Stimulated activated CD4-positive, alpha-beta T cell treated with anti-CD3 and anti-CD28 coated beads, Interleukin-1b, Interleukin-23, amount 100 ng/mL, for 1 hour (primary cell): Measurements from ENCODE around the gene RFX8.
"Not testable (repeated sequence)": the region's sequence is repeated elsewhere in the genome, so short reads cannot be mapped to it uniquely, and the experiment has no call there.

ENCODE experiments used
- DNase-seq, 2 donors: peaks; one replicate each; pipeline ENCODE4 v3.0.0-alpha.2; 2020; ENCODE audit warnings: low read depth in 2 of 2

Gene RFX8

DNA sequence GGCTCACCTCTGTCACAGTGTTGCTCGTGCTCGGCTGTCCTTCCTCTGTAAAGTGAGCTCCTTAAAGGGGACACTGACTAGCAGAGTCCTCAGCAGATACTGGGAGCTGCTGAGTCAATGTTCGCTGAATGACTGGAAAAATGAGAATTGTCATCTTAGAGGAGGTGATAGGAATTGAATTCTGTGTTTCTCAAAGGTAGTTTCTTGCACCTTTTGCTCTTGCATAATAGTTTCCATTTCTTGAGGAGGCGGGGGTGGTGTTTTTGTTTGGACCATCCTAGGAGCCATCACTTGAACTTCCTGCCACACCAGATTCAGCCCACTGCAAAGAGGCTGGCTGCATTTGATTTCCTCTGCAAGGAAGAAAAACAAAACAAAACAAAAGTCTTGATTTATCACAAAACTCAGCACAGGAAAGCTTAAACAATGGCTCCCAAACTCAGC, 11.4 kb upstream of the RFX8 start:
- no peak for DNase-seq

DNA sequence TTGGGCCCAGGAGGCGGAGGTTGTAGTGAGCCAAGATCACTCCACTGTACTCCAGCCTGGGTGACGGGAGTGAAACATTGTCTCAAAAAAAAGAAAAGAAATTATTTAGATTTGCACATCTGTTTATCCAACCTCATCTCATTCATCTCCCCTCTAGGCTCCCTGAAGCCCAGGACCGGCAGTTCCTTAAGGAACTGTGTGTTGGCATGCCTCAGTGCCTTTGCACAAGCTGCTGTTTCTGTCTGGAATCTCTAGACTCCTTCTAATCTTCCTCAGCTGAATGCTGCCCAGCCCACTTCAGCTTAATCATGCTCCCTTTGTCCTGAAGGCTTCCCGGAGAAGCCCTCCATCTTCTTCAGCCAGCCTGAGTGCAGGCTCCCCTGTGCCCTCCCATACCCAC, 10.9 kb upstream of the RFX8 start:
- no peak for DNase-seq

DNA sequence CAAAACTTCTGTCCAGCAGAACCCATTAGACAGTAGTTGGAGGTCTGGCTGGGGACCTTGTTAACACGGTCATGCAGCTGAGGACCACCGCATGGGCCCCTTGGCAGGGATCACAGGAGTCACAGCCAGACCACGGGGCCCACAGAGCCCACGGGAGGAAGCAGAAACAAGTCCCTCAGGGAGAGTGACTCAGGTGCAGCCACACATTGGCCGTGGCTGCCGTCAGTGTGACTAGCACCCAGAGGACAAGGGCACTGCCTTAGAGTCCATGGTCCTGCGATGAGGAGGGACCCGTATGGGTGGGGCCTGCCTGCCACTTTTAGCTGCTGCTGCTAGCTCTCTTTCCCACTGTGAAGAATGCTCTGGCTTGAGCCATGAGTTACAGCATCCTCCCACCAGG, 5.9 kb upstream of the RFX8 start:
- no peak for DNase-seq

DNA sequence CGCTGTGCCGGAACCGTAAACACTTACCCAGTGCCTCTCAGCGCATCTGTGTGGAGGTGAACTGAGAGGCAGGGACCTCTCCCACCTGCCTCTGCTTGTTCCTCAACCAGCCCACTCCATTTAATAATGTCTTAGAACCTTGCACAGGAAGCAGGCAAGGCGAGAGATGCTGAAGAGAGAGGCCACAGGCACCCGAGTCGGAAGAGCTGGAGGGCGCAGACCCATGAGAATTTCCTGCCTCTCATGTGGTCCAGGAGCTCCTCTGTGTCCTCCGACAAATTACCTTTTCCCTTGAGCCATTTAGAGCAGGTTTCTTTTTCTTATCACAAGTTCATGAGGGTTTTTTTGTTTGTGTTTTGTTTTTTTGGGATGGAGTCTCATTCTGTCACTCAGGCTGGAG, 4.9 kb upstream of the RFX8 start:
- DNase-seq, result no peak

DNA sequence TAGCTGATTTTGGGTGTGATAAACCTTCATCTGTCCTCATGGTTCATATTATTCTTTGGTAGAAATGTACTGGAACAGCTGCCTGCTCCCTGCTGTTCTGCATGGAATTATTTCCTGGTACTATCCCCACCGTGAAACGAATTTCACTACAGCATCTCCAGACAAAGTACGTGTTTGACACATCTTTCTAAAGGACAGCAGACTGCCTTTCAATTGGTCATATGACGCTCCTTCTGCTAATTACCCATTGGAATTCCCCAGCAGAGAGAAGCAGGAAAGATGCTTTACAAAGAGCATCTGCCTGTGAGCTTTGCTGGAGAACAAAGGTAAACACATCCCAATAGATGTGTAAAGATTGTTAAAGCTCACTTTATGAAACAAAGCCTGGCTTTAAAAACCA, 4.4 kb upstream of the RFX8 start:
- no peak for DNase-seq

DNA sequence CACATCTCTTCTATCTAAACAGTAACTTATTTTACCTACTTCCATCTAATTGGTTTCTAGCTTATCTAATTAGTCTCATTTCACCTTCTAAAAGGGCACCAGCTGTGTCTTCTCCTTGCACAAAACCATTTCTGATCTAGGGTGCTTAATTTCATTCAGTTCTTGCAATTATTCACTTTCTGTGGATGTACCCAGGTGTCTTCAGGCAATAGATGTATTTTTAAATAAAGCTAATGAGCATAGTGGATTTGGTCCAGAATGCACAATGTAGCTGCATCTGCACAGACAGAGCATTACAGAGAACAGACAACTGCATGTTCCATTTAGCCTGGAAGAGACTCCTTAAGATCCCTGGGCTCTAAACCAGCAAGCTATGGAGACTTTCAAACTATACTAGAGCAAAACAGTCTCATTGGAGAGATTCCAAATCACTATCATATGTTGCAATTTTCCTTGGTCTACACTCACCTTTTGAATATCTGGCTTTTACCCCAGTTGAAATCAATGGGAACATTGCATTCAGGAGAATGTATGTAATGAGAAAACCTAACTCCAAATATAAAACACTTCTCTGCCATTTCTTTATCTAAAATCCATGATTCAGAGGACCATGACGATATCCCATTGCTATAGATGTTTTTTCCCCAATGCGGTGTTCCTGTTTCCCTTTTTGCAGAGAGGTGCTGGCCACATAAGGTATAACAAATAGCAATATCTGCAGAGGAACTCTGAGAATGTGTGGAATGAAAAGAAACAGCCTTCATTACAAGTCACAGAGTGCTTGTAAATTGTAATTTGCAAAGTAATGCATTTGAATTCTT, 3.5 kb upstream of the RFX8 start:
- DNase-seq, result no peak

DNA sequence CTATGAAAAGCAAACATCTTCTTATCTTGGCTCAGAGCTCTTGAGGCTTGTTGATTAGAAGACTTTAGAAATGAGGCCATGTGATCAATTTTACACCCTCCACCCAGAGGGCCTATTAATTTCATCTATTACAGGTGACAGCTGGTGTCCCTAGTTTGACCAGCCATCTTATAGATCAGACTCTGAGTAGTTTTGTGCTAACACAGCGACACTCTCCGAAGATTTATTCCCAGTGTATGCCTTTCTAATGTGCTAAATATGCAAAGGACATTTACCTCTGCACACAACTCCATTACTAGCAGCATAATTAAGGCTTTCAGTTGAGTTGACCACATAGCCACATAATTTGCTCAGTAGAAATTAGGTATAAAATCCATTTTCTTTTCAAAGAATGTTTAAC, 2.6 kb upstream of the RFX8 start:
- DNase-seq, result no peak

DNA sequence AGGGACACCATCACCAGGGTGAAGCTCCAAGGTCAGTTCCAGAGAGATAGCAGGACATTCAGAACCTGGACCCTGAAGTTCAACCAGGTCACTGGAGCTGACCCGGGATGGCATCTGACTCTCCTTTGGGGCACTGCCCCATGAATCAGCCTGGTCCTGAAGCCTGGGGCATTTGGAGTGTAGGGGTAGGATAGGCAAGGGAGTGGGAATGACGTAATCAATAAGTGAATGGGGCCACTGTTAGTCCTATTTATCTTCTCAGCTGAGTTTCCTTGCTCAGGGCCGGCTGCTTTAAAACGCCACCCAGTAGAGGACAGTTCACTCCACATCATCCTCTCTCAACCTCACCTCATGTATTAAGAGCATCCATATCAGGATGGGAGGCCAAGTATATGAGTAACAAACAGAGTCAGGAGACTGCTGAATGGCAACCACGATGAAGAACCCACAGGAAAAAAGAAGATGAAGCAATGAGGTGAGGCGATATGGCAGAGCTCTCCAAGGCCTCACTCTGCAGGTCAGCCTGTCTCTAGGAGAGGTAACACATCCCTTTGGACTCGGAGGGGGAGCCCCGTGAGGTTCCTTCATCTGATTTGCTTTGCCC, 1.8 kb upstream of the RFX8 start:
- no peak for DNase-seq

DNA sequence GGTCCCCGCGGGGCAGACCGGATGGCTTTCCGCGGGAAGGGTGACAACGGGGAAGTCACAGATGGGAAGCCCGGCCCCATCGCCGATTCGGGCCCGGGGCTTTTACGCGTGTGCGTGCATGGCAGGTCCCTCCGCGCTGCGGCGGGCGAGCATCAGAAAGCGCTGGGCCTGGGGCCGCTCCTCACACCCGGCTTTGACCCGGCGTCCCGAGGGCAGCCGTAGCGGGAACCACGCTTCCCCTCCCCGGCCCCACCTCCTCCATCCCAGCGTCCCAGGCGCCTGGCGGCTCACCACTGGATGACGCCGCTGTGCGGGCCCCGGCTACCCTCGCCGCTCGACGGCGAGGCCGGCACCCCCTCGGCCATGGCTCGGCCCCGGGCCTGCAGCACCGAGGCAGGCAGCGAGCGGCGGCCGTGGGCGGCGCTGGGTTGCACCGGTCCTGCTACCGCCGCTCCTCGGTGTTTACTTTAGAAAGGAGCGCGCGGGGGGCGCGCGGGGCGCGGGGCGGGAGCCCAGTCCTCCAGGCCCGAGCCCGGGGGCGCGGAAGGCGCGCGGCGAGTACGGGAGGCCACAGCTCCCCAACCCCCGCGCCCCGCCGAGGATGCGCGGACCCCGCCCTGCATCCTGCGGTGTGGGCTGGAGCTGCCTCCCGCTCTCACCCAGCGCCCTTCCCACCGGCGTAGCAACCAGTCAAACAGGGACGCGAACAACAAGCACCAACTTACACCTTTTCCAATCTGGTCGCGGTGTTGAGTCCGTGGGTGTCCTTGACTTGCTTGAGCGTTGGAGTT, 806 bp downstream of the RFX8 start:
- DNase-seq, result no peak

DNA sequence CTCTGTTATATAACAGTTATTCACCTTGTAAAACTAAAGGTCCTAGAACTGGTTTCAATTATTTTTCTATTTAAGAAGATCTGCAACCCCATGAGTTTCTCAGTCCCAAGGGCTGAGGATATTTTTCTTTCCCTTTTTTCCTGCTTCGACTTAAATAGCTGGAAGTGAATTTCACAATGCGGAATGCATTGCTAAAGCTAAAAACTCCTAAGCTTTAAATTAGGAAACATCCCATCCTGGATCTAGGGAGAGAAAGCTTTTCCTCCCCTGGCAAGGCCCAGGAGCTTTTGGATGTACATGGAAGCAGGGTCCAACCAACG, 1.4 kb downstream of the RFX8 start:
- no peak for DNase-seq

DNA sequence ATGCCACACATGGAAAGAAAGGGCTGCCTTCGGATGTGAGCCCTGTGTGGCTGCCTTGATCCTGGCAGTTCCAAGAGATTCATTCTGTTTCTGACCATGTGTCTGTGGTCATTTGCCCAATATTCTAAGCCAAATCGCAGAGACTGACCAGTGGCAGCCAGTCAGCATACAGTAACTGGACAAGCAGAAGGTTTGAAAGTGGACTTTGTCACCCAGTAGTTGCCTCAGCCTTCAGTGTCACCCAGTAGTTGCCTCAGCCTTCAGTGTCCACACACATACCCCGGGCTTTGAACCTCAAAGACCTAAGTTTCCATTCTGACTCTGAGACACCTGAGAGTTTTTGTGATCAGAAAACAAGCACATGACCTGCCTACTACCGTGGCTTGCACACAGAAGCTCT, 5.0 kb downstream of the RFX8 start:
- DNase-seq, result no peak

DNA sequence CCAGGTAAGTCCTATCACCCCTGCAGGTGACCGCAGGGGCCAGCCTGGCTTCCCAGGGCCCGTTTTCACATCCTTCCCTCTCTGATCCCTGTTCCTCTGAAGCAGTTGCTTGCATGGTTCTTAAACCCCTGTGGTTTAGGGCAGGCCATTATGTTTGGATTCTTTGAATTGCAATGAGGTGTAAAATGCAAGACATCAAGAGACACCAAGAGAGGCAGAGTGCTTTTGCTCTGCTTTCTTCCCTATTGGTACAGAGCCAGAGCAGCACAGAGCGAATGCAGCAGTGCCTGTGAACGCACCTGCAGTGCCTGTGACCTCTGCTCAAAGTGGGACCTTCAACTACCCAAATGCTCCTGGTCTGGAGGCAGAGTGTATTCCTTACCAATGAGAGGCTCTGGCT, 7.6 kb downstream of the RFX8 start:
- DNase-seq, result no peak

DNA sequence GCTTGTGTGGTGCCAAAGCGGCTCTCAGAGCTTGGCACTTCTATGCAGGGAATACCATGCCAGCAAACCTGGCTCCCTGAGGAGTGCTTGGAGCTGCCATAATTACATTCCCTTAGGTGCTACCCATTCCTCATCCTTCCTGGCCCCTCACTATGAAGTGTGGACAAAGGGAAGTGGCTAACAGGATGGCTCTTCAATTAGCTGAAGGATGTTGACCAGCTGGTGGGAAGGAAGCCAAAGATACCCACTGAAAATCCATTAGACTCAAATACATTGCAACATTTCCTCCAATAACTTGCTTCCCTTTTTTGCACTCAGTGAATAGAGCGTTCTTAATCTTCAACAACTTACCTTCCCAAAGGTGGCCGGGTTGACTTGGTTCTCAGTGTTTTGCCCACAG, 8.5 kb downstream of the RFX8 start:
- DNase-seq, result no peak

DNA sequence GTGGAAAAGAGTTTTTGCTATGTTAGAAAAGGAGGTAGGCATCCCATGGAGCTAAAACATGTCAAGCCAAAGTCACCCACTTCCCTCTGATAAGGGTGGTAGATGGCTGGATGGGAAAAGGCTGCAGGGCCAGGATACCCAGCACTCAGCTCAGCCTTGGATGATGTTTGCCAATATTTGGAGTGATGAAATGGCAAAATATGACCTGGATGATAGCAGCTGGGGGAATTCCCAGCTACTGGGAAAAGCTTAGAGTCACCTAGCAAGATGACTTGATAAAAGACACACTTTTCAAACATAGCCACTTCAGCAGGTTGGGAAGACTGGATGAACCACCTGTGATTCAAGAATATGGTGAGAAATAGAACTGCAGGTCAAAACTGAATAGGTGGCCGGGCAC, 10.1 kb downstream of the RFX8 start:
- no peak for DNase-seq

DNA sequence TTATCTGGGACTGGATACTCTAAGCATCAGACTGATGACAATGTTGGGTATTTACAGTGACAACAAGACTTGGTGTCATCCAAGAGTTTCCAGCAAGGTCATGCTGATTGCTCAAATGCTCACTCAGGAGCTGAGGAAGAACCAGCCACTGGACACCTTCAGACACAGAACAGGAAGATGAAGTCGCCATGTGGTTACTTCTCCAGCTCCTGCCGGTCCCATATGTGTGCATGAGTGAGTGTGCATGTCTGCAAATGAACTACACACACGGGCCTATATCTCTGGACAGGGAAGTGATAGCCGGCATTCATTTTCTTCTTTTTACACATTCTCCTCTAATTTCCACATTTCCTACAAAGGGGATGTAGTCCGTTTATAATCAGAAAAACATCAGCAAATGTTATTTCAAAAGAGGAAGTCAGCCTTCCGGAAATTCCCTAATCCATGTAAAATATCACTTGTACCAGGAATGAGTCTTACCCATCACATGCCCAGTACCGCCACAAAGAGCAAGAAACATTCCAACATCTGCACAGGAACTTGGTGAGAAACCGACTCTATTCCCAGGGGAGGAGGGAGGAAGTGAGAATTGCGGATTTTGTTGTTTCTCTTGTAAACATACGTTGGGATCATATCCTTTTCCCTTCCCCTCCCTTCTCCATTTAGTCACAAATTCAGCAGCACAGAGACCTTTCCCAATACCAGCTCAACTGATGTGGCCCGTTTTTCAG, 10.8 kb downstream of the RFX8 start:
- DNase-seq, result no peak

DNA sequence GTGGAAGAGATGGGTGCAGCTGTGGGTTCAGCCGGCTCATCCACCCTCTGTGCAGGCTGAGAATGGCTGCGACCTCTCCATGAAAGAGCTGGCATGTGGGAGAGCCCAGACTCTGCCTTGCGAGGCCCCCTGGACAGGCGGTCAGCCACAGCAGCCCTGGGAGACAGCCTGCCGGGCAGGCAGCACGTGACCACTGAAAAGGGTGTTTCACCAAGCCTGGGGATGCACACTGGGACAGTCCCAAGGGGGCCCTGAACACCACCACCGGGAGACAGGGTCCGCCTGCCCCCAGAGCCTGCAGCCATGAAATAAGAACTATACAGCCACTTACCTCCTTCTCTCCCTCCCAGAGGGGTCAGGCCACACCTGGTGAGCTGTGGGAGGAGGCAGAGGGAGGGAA, 11.5 kb downstream of the RFX8 start:
- no peak for DNase-seq

DNA sequence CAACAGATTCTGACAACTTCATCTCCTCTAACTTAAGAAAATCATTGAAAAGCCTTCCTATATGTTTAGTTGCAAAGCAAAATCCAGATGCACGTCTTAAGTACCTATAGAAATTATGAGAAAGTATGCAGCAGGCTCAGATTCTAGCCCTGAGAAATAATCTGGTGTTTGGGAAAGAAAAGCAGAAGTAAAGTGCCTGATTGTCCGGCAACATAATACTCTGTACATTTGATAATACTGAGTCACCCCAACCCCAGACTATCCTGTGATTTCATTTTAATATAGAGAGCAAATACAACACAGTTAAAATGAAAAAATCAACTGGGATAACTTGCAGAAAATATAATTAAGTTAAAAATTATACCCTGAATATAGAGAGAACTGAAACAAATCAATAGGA, 13.5 kb downstream of the RFX8 start:
- DNase-seq, result no peak

DNA sequence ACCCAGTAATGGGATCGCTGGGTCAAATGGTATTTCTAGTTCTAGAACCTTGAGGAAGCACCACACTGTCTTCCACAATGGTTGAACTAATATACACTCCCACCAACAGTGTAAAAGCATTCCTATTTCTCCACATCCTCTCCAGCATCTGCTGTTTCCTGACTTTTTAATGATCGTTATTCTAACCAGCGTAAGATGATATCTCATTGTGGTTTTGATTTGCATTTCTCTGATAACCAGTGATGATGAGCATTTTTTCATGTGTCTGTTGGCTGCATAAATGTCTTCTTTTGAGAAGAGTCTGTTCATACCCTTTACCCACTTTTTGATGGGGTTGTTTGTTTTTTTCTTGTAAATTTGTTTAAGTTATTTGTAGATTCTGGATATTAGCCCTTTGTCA, 20.5 kb downstream of the RFX8 start:
- DNase-seq, result not testable (repeated sequence)

DNA sequence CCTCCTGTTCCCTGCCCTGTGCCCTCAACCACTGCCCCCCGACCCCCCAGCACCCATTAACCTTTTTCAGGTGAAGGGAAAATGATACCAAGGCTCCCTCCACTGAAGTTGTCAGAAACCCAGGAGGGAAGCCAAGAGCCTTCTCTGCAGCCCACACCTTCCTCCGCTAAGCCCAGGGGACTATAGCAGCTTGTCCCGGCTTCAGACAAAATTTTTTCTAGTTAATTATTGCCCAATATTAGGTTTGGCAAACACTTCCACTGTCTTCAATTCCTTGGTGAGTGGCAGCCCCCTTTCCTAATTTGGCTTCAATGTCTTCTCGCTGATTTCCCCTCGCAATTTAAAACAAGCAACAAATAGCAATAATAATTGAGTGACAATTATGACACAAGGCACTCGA, 23.9 kb downstream of the RFX8 start:
- no peak for DNase-seq

DNA sequence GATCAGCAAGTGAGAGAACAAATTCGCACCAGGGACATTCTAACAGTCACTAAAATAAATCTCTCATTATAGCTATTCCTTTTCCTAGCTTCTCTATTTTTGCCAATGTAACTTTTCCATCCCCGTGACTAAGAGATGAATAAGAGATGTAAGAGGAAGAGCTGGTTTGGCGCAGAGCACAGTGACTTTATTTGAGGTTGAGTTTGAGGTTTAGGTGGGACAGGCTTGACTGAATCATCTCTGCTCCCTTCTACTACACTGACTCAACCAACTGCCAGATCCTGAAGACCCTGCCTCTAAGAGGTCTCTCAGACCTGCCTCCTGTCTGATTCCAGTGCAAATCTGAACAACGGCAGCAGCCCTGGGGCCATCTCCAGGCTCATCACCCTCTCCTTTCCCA, 28.0 kb downstream of the RFX8 start:
- no peak for DNase-seq

DNA sequence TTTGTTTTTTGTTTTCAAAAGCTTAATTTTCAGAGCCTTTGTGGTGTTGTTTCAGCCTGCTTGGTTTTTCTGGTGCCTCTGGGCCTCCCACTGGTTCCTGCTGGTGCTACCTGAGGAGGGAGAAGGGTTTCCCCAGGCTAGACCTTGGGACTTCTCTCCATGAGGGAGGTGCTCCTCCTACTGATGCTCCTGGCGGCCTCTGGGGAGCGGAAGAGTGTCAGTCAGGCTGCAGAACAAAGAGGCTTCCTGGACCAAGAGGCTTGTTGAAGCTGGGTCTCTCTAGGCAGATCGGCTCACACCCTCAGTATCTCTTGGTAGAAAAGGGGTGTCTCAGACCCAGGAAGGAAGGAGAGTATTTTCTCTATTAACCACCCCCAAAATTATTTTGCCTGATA, 32.2 kb downstream of the RFX8 start:
- DNase-seq, result no peak

DNA sequence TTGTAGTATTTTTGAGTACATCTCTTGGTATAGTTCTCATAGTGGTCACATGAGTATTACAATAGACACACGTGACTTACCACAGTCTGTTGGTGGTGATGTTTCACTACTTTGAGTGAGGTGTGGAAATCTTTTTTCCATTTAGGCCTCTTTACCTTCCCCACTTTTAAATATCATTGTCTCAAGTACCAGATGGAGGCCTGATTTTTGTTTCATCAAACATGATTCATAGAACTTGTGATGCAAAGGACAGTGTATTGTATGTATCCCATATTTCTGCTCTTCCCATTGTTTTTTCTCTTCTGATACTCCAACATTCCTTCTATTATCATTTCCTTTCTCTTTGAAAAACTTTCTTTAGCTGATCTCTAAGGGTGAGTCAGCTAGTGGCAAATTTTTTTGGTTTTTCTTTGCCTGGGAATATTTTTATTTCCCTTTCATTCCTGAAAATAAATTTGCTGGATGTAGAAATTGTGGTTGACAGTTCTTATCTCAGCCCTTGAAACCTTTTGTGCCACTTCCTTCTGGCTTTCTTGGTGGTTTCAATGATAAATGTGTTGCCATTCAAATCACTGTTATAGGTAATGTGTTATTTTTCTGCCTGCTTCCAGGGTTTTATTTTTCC, 32.8 kb downstream of the RFX8 start:
- no peak for DNase-seq
